HepG2 (cell line): ENCODE data around the gene PSMC5. TPM values are rescaled to one million over a fixed set of nuclear protein-coding genes. Genes with fewer than 3 reads are reported as not detected.

Source experiments
- ATAD3A ChIP-seq: sonication (generic); formaldehyde crosslinking; IDR thresholded peaks from 2 replicates; pipeline ENCODE4 v1.4.0; 2020; ENCODE audit warnings: missing genetic modification reagents
- CBX2 ChIP-seq, 2 experiments: fragments of 200-600 bp in 1 of 2; sonication (generic); formaldehyde crosslinking in 1 of 2; IDR thresholded peaks; 2 replicates each; pipeline versions ENCODE4 v1.7.0 to v1.8.1; 2018 to 2022; ENCODE audit warnings: low read depth in 2 of 2, low read length in 1 of 2, mild to moderate bottlenecking in 1 of 2, missing genetic modification reagents in 1 of 2
- DBP ChIP-seq: sonication (generic); formaldehyde crosslinking; IDR thresholded peaks from 2 replicates; pipeline ENCODE4 v1.4.0; 2020; ENCODE audit warnings: missing genetic modification reagents; ENCODE audit errors: not compliant biosample characterization
- E2F5 ChIP-seq: sonication (generic); formaldehyde crosslinking; conservative IDR thresholded peaks from 2 replicates; pipeline ENCODE4 v1.4.0; 2020; ENCODE audit warnings: missing genetic modification reagents
- EP300 ChIP-seq, 3 experiments: sonication (generic) in 1 of 3; formaldehyde crosslinking in 1 of 3; IDR thresholded peaks; 2 replicates each; pipeline versions ENCODE4 v1.5.1 to v1.6.1; 2011 to 2020; ENCODE audit warnings: low read depth in 2 of 3, low read length in 2 of 3, borderline replicate concordance in 1 of 3, improper control_type of control experiment in 1 of 3, mild to moderate bottlenecking in 1 of 3, missing genetic modification reagents in 1 of 3, moderate library complexity in 1 of 3
- MATR3 ChIP-seq: sonication (generic); formaldehyde crosslinking; IDR thresholded peaks from 2 replicates; pipeline ENCODE4 v1.4.0; 2020; ENCODE audit warnings: missing genetic modification reagents
- SAP130 ChIP-seq: IDR thresholded peaks from 2 replicates; pipeline ENCODE4 v1.6.1; 2016; ENCODE audit warnings: low read depth
- SMAD9 ChIP-seq: sonication (generic); formaldehyde crosslinking; IDR thresholded peaks from 2 replicates; pipeline ENCODE4 v1.5.1; 2020; ENCODE audit warnings: mild to moderate bottlenecking, missing genetic modification reagents
- SRF ChIP-seq: IDR thresholded peaks from 2 replicates; pipeline ENCODE4 v1.6.1; 2011; ENCODE audit warnings: mild to moderate bottlenecking, low read depth, low read length, moderate library complexity
- TBX3 ChIP-seq: fragments of 450-650 bp; IDR thresholded peaks from 2 replicates; pipeline ENCODE4 v1.6.1; 2017; ENCODE audit warnings: antibody characterized with exemption, mild to moderate bottlenecking, inconsistent platforms, borderline replicate concordance
- ZGPAT ChIP-seq: IDR thresholded peaks from 2 replicates; pipeline ENCODE4 v1.6.1; 2016; ENCODE audit warnings: mild to moderate bottlenecking
- ZNF12 ChIP-seq: sonication (generic); formaldehyde crosslinking; IDR thresholded peaks from 2 replicates; pipeline ENCODE4 v1.5.0; 2020; ENCODE audit warnings: missing genetic modification reagents
- ZNF280D ChIP-seq: sonication (generic); formaldehyde crosslinking; IDR thresholded peaks from 2 replicates; pipeline ENCODE4 v1.5.1; 2020; ENCODE audit warnings: mild to moderate bottlenecking, missing genetic modification reagents
- ZNF382 ChIP-seq: sonication (generic); formaldehyde crosslinking; IDR thresholded peaks from 2 replicates; pipeline ENCODE4 v1.5.0; 2020; ENCODE audit warnings: missing genetic modification reagents, mild to moderate bottlenecking, borderline replicate concordance
- ZNF431 ChIP-seq: sonication (generic); formaldehyde crosslinking; IDR thresholded peaks from 2 replicates; pipeline ENCODE4 v1.9.0; 2022; ENCODE audit warnings: missing genetic modification reagents, low read depth, mild to moderate bottlenecking, borderline replicate concordance
- ZNF44 ChIP-seq: sonication (generic); formaldehyde crosslinking; IDR thresholded peaks from 2 replicates; pipeline ENCODE4 v1.5.1; 2020; ENCODE audit warnings: mild to moderate bottlenecking, missing genetic modification reagents
- ZNF557 ChIP-seq: sonication (generic); formaldehyde crosslinking; IDR thresholded peaks from 2 replicates; pipeline ENCODE4 v1.4.0; 2020; ENCODE audit warnings: missing genetic modification reagents
- ZNF816 ChIP-seq: sonication (generic); formaldehyde crosslinking; IDR thresholded peaks from 2 replicates; pipeline ENCODE4 v1.8.0; 2022; ENCODE audit warnings: missing genetic modification reagents, mild to moderate bottlenecking, borderline replicate concordance
- ZSCAN5A ChIP-seq: sonication (generic); formaldehyde crosslinking; IDR thresholded peaks from 2 replicates; pipeline ENCODE4 v1.8.0; 2022; ENCODE audit warnings: mild to moderate bottlenecking, missing genetic modification reagents, borderline replicate concordance
- ZZZ3 ChIP-seq: sonication (generic); formaldehyde crosslinking; IDR thresholded peaks from 2 replicates; pipeline ENCODE4 v1.4.0; 2020; ENCODE audit warnings: missing genetic modification reagents, mild to moderate bottlenecking, borderline replicate concordance
- polyA plus RNA-seq, 8 experiments: library from polyadenylated mRNA; depleted of rRNA in 3 of 8; stranded (reverse) in 7 of 8; unstranded in 1 of 8; fragments of >200 nt; fragmentation: Illumina TruSeq in 4 of 8; extraction: Trizol in 4 of 8; gene quantifications; 2 replicates each; pipeline versions ENCODE4 v1.2.1 to v1.2.3, GENCODE V29; 2011 to 2016; ENCODE audit warnings: low read depth in 4 of 8, missing spikeins in 1 of 8, mixed read lengths in 1 of 8; ENCODE audit not compliant: insufficient read depth in 1 of 8
- total RNA-seq, 5 experiments: library from RNA; depleted of rRNA; stranded (reverse); fragments of >200 nt; fragmentation: Illumina TruSeq; extraction: Trizol; gene quantifications; 2 replicates each; pipeline ENCODE4 v1.2.3, GENCODE V29; 2016; ENCODE audit warnings: low read depth in 1 of 5

Gene PSMC5
- total and polyA plus RNA-seq, 2 of the 13 experiments (the other 11 are each of a cell fraction or from before 2014, with no cell fraction given) = 35.3 to 128 TPM

DNA sequence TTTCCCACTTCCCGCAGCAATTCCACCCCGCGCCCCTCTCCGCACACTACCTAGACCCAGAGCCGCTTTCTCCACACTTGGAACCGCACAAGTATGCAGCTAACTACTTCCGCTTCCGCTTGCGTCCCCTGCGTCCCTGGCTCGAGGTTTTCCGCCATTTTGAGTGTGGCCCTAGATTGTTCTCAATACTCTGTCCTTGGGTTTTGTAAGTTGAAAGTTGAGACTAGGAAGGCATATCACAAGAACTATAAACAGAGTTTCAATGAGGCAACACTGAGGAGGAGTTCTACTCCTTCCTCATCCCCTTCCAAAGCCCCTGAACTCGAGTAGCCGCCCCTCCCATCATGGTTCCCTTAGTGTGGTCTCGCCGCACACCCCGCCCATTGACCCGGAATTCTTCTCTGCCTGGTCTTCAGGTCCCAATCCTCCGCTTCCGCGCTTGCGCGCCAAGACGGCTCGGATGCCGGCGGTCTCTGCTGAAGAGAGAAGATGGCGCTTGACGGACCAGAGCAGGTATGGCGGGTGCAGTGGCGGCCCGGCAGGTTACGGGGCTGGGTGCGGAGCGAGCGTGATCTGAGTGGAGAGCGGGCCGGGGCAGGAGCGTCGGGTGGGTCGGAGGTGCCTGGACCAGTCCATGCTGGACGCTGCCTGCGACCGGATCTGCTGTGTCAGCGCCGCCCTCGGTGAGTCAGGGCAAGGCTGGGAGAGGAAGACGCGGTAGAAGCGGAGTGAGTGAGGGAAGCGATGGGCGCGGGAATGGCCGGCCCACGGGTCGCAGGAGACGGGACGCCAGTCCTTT is at the start of gene PSMC5, which contains the start of gene FTSJ3 (continued):
- TF ChIP-seq E2F5 (CRISPR knock-in tag) = peak; percentile 74; the same call in 1 of the 2 replicates
- peak; percentile 89 for TF ChIP-seq SAP130 (CRISPR knock-in tag)
- TF ChIP-seq EP300 (IDR thresholded peaks at IDR 0.05; ENCODE audit: low read depth in 2 of 2, low read length in 2 of 2) = no peak
- TF ChIP-seq EP300 (CRISPR knock-in tag; IDR thresholded peaks at IDR 0.05; ENCODE audit: borderline replicate concordance) = peak; percentile 22; the same call in 1 of the 2 replicates
- peak; percentile 59; the same call in 1 of the 2 replicates for TF ChIP-seq ZNF44 (CRISPR knock-in tag)
- TF ChIP-seq ZNF816 (CRISPR knock-in tag) = no peak
- TF ChIP-seq ZNF382 (CRISPR knock-in tag) = no peak
- peak; percentile 42; the same call in 1 of the 2 replicates for TF ChIP-seq ZNF557 (CRISPR knock-in tag)
- peak; percentile 79 for TF ChIP-seq ZZZ3 (CRISPR knock-in tag)
- peak; percentile 54; the same call in 1 of the 2 replicates for TF ChIP-seq ZNF12 (CRISPR knock-in tag)
- 0 out of 2 replicates have a peak, but pooled peaks have one; percentile 44 for TF ChIP-seq SRF
- TF ChIP-seq ZGPAT (CRISPR knock-in tag) = peak; percentile 90
- TF ChIP-seq SMAD9 (CRISPR knock-in tag) = no peak
- no peak for TF ChIP-seq ZSCAN5A
- peak; percentile 82; the same call in 1 of the 2 replicates for TF ChIP-seq ZNF280D (CRISPR knock-in tag)
- no peak; the same call in 1 of the 2 replicates for TF ChIP-seq TBX3
- no peak for TF ChIP-seq MATR3 (CRISPR knock-in tag)
- no peak for TF ChIP-seq CBX2 (IDR thresholded peaks at IDR 0.05; ENCODE audit: low read depth, low read length)
- TF ChIP-seq CBX2 (CRISPR knock-in tag; IDR thresholded peaks at IDR 0.05; ENCODE audit: low read depth) = peak; percentile 89; the same call in 1 of the 2 replicates
- TF ChIP-seq ATAD3A (CRISPR knock-in tag) = 0 out of 2 replicates have a peak, but pooled peaks have one; percentile 49
- no peak for TF ChIP-seq ZNF431 (CRISPR knock-in tag)
- no peak for TF ChIP-seq DBP (CRISPR knock-in tag)
